HEK293 (cell line): Measurements from ENCODE around the gene DGCR6L.

ENCODE experiments used
- PBX3 ChIP-seq: sonication (generic); formaldehyde crosslinking; IDR thresholded peaks from 2 replicates; pipeline ENCODE4 v1.8.1; 2022; ENCODE audit warnings: mild to moderate bottlenecking, moderate library complexity, missing genetic modification reagents
- ZBTB20 ChIP-seq: fragments of 450-650 bp; formaldehyde crosslinking; IDR thresholded peaks from 2 replicates; pipeline ENCODE4 v1.5.1; 2016; ENCODE audit warnings: missing biosample characterization, missing genetic modification characterization
- ZBTB49 ChIP-seq: fragments of 450-650 bp; formaldehyde crosslinking; IDR thresholded peaks from 2 replicates; pipeline ENCODE4 v1.5.1; 2016; ENCODE audit warnings: missing biosample characterization, missing genetic modification characterization, low read depth
- ZNF274 ChIP-seq, 2 experiments: fragments of 200-500 bp in 1 of 2; fragments of 450-650 bp in 1 of 2; sonication (Bioruptor generic) in 1 of 2; formaldehyde crosslinking in 1 of 2; IDR thresholded peaks; 2 replicates each; pipeline versions ENCODE4 v1.5.1 to v1.6.1; 2014 to 2016; ENCODE audit warnings: borderline replicate concordance in 1 of 2, inconsistent platforms in 1 of 2, low read length in 1 of 2, missing biosample characterization in 1 of 2, missing genetic modification characterization in 1 of 2
- ZNF510 ChIP-seq: fragments of 450-650 bp; formaldehyde crosslinking; IDR thresholded peaks from 2 replicates; pipeline ENCODE4 v1.5.1; 2018; ENCODE audit warnings: mild to moderate bottlenecking, missing genetic modification characterization, missing biosample characterization; ENCODE audit not compliant: insufficient replicate concordance
- TF ChIP-seq, protein P1 (sequence below): fragments of 450-650 bp; formaldehyde crosslinking; IDR thresholded peaks from 2 replicates; pipeline ENCODE4 v1.5.1; 2016; ENCODE audit warnings: missing biosample characterization, missing genetic modification characterization, borderline replicate concordance
- TF ChIP-seq, protein P2 (sequence below): fragments of 450-650 bp; formaldehyde crosslinking; IDR thresholded peaks from 2 replicates; pipeline ENCODE4 v1.5.1; 2016; ENCODE audit warnings: missing biosample characterization, missing genetic modification characterization

GRCh38 chr22:20267441-20268278 lies 52.2 kb downstream of the DGCR6L start:
- TF ChIP-seq, protein P1, sequence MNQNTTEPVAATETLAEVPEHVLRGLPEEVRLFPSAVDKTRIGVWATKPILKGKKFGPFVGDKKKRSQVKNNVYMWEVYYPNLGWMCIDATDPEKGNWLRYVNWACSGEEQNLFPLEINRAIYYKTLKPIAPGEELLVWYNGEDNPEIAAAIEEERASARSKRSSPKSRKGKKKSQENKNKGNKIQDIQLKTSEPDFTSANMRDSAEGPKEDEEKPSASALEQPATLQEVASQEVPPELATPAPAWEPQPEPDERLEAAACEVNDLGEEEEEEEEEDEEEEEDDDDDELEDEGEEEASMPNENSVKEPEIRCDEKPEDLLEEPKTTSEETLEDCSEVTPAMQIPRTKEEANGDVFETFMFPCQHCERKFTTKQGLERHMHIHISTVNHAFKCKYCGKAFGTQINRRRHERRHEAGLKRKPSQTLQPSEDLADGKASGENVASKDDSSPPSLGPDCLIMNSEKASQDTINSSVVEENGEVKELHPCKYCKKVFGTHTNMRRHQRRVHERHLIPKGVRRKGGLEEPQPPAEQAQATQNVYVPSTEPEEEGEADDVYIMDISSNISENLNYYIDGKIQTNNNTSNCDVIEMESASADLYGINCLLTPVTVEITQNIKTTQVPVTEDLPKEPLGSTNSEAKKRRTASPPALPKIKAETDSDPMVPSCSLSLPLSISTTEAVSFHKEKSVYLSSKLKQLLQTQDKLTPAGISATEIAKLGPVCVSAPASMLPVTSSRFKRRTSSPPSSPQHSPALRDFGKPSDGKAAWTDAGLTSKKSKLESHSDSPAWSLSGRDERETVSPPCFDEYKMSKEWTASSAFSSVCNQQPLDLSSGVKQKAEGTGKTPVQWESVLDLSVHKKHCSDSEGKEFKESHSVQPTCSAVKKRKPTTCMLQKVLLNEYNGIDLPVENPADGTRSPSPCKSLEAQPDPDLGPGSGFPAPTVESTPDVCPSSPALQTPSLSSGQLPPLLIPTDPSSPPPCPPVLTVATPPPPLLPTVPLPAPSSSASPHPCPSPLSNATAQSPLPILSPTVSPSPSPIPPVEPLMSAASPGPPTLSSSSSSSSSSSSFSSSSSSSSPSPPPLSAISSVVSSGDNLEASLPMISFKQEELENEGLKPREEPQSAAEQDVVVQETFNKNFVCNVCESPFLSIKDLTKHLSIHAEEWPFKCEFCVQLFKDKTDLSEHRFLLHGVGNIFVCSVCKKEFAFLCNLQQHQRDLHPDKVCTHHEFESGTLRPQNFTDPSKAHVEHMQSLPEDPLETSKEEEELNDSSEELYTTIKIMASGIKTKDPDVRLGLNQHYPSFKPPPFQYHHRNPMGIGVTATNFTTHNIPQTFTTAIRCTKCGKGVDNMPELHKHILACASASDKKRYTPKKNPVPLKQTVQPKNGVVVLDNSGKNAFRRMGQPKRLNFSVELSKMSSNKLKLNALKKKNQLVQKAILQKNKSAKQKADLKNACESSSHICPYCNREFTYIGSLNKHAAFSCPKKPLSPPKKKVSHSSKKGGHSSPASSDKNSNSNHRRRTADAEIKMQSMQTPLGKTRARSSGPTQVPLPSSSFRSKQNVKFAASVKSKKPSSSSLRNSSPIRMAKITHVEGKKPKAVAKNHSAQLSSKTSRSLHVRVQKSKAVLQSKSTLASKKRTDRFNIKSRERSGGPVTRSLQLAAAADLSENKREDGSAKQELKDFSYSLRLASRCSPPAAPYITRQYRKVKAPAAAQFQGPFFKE (tag by site-specific recombination) = no peak
- TF ChIP-seq ZBTB20 (tag by site-specific recombination) (no peak), ZNF274 (IDR thresholded peaks at IDR 0.05; ENCODE audit: low read length) (no peak), ZNF274 (tag by site-specific recombination; IDR thresholded peaks at IDR 0.05; ENCODE audit: borderline replicate concordance) (no peak), ZNF510 (tag by site-specific recombination) (no peak), PBX3 (no peak), ZBTB49 (tag by site-specific recombination) (no peak)
- TF ChIP-seq, protein P2, sequence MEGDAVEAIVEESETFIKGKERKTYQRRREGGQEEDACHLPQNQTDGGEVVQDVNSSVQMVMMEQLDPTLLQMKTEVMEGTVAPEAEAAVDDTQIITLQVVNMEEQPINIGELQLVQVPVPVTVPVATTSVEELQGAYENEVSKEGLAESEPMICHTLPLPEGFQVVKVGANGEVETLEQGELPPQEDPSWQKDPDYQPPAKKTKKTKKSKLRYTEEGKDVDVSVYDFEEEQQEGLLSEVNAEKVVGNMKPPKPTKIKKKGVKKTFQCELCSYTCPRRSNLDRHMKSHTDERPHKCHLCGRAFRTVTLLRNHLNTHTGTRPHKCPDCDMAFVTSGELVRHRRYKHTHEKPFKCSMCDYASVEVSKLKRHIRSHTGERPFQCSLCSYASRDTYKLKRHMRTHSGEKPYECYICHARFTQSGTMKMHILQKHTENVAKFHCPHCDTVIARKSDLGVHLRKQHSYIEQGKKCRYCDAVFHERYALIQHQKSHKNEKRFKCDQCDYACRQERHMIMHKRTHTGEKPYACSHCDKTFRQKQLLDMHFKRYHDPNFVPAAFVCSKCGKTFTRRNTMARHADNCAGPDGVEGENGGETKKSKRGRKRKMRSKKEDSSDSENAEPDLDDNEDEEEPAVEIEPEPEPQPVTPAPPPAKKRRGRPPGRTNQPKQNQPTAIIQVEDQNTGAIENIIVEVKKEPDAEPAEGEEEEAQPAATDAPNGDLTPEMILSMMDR = peak; percentile 41; the same call in 1 of the 2 replicates
